Fibroblast of villous mesenchyme (primary cell): ENCODE results near the gene SMIM20. TPM values are rescaled to one million over a fixed set of nuclear protein-coding genes. Genes with fewer than 3 reads are reported as not detected.
A peak's percentile ranks its signal among the peaks of the same experiment; 100 is the strongest.

Experiments used
- DNase-seq: peaks from one replicate; pipeline ENCODE4 v3.0.0-alpha.2; 2010; ENCODE audit warnings: low read depth
- H3K4me3 ChIP-seq: 2 replicates; pipeline ENCODE4 v1.5.1; 2011; ENCODE audit warnings: low read depth, mild to moderate bottlenecking, low read length
- CTCF ChIP-seq: IDR thresholded peaks from 2 replicates; pipeline ENCODE4 v1.5.1; 2012; ENCODE audit warnings: low read depth, mild to moderate bottlenecking, low read length; ENCODE audit not compliant: insufficient read depth
- total RNA-seq: library from RNA; depleted of rRNA; stranded (reverse); fragments of >200 nt; gene quantifications from 2 replicates; pipeline ENCODE4 v1.2.3, GENCODE V29; 2012

SMIM20 gene
- total RNA-seq, 1 donor, result 23.3 TPM

- no peak for DNase-seq
- no peak overlapping the region for H3K4me3 ChIP-seq
- no peak for TF ChIP-seq CTCF
These were observed 39.4 kb upstream of the SMIM20 start for GRCh38 chr4:25874655-25875054.

GRCh38 chr4:25875281-25875745 lies 38.7 kb upstream of the SMIM20 start:
- no peak for DNase-seq
- TF ChIP-seq CTCF, result no peak
- H3K4me3 ChIP-seq, result no peak overlapping the region

- no peak overlapping the region for H3K4me3 ChIP-seq
- no peak for DNase-seq
- no peak for TF ChIP-seq CTCF
These were observed 35.3 kb upstream of the SMIM20 start for GRCh38 chr4:25878676-25879075.

DNA sequence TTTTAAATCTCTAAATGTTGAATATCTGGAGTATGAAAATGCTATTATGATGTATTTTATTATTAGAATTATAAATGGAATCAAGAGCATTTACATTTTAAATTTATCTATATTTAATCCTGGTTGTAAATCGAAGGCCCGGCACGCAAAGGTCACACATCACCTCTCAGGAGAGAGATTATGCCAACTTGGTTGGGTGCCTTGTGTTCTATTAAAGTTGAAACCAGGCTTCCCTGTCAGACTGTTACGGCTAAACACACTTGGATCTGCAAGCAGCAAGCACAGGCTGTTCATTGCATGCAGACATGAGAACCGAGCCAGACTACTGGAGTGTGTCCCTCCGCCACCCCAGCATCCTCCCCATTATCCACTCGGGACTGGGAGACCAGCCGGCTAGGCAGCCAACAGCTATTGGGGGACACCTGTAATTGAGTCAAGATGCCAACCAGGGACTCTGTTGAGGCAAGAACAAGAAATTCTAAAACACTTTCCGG lies 34.9 kb upstream of the SMIM20 start:
- no peak for TF ChIP-seq CTCF
- H3K4me3 ChIP-seq, result no peak overlapping the region
- DNase-seq, result no peak

GRCh38 chr4:25879587-25879986 lies 34.4 kb upstream of the SMIM20 start:
- DNase-seq, result no peak
- TF ChIP-seq CTCF, result no peak
- no peak overlapping the region for H3K4me3 ChIP-seq

- TF ChIP-seq CTCF, result no peak
- no peak overlapping the region for H3K4me3 ChIP-seq
- peak; percentile 14 for DNase-seq
These were observed 33.9 kb upstream of the SMIM20 start for GRCh38 chr4:25879991-25880651.

GRCh38 chr4:25881193-25881592 lies 32.8 kb upstream of the SMIM20 start:
- no peak for TF ChIP-seq CTCF
- no peak for DNase-seq
- no peak overlapping the region for H3K4me3 ChIP-seq
